CD4-positive, alpha-beta memory T cell (primary cell): ENCODE measurements around the gene PPP6R2. TPM values are rescaled to one million over a fixed set of nuclear protein-coding genes. Genes with fewer than 3 reads are reported as not detected.

Experiments used
- CTCF ChIA-PET: fragments of 350-600 bp; sonication (Branson Sonifier 250); formaldehyde crosslinking; loops from one replicate; lab custom pipeline; 2021; ENCODE audit warnings: inconsistent platforms; ENCODE audit not compliant: partially characterized antibody; lab: Charles Lee
- POLR2A ChIA-PET: fragments of 350-600 bp; sonication (Branson Sonifier 250); formaldehyde crosslinking; loops from one replicate; lab custom pipeline; 2021; ENCODE audit not compliant: partially characterized antibody; lab: Charles Lee
- DNase-seq, 5 donors: peaks; one replicate each; pipeline versions ENCODE4 v3.0.0 to v3.0.0-alpha.2; 2020 to 2022; ENCODE audit warnings: mixed read lengths in 1 of 5
- H3K27ac ChIP-seq: one replicate; pipeline ENCODE4 v1.7.0; 2013; ENCODE audit warnings: low read depth, low read length
- H3K27me3 ChIP-seq: 2 replicates; pipeline ENCODE4 v1.7.0; 2013; ENCODE audit warnings: mild to moderate bottlenecking, low read length, moderate library complexity; ENCODE audit not compliant: insufficient read depth
- H3K36me3 ChIP-seq: 2 replicates; pipeline ENCODE4 v1.7.0; 2013; ENCODE audit warnings: mild to moderate bottlenecking, low read length, moderate library complexity; ENCODE audit not compliant: insufficient read depth
- H3K4me1 ChIP-seq: 2 replicates; pipeline ENCODE4 v1.7.0; 2013; ENCODE audit warnings: mild to moderate bottlenecking, low read length, moderate library complexity; ENCODE audit not compliant: insufficient read depth
- H3K4me3 ChIP-seq, 2 donors: one replicate each; pipeline ENCODE4 v1.7.0; 2013; ENCODE audit warnings: low read length in 2 of 2, mild to moderate bottlenecking in 1 of 2
- H3K9me3 ChIP-seq, 2 donors: one replicate each; pipeline ENCODE4 v1.7.0; 2013; ENCODE audit warnings: low read length in 2 of 2, control low read depth in 1 of 2; ENCODE audit not compliant: control insufficient read depth in 1 of 2
- H3K27ac Mint-ChIP-seq, 7 donors: one replicate each; pipeline ENCODE4 v1.8.0; 2020 to 2021; ENCODE audit warnings: mixed read lengths in 7 of 7, mild to moderate bottlenecking in 6 of 7, inconsistent platforms in 3 of 7, moderate library complexity in 3 of 7
- H3K27me3 Mint-ChIP-seq, 2 donors: one replicate each; pipeline ENCODE4 v1.8.0; 2020 to 2021; ENCODE audit warnings: mixed read lengths in 2 of 2
- H3K36me3 Mint-ChIP-seq, 2 donors: one replicate each; pipeline ENCODE4 v1.8.0; 2020 to 2021; ENCODE audit warnings: mixed read lengths in 2 of 2, inconsistent platforms in 1 of 2, mild to moderate bottlenecking in 1 of 2
- H3K4me1 Mint-ChIP-seq, 4 donors: one replicate each; pipeline ENCODE4 v1.8.0; 2020 to 2021; ENCODE audit warnings: mixed read lengths in 4 of 4, mild to moderate bottlenecking in 1 of 4
- H3K4me3 Mint-ChIP-seq, 8 donors: one replicate each; pipeline ENCODE4 v1.8.0; 2020 to 2021; ENCODE audit warnings: mixed read lengths in 8 of 8, mild to moderate bottlenecking in 7 of 8, moderate library complexity in 6 of 8, inconsistent platforms in 3 of 8
- H3K9me3 Mint-ChIP-seq, 8 donors: one replicate each; pipeline ENCODE4 v1.8.0; 2020 to 2021; ENCODE audit warnings: mixed read lengths in 8 of 8, mild to moderate bottlenecking in 5 of 8, inconsistent platforms in 3 of 8, moderate library complexity in 1 of 8
- intact Hi-C: fragments of 100-400 bp; cut with micrococcal nuclease; formaldehyde crosslinking; loops from one replicate; pipeline ENCODE4 v1.15.1; 2023
- polyA plus RNA-seq, 2 donors: library from polyadenylated mRNA; unstranded; fragments of 300-500 nt; fragmentation: Illumina TruSeq; gene quantifications; one replicate each; pipeline ENCODE4 v1.2.3, GENCODE V29; 2021
- total RNA-seq, 2 experiments: library from RNA; stranded (reverse); gene quantifications; one replicate each; pipeline ENCODE4 v1.2.3, GENCODE V29; 2021

Gene PPP6R2
- total and polyA plus RNA-seq, 4 experiments from 2014 or later = 13.3 to 91.2 (median 53.9) TPM

GRCh38 chr22:50298266-50298637 lies 44.9 kb upstream of the PPP6R2 start:
- Histone ChIP-seq H3K27ac (no peak overlapping the region), H3K4me1 (no peaks in the 10 kb centered on the region), H3K36me3 (no peaks in the 10 kb centered on the region), H3K4me3 (no peak overlapping the region), H3K27me3 (no peaks in the 10 kb centered on the region), H3K9me3 (no peaks in the 10 kb centered on the region)
- no peaks in the 10 kb centered on the region for H3K4me1 Mint-ChIP-seq
- no peak for DNase-seq
- intact Hi-C loops = no loop called here
- no peaks in the 10 kb centered on the region for H3K36me3 Mint-ChIP-seq
- H3K27me3 Mint-ChIP-seq = peaks cover 5 to 10% of the 10 kb centered on the region in 2 donors
- no peak overlapping the region for H3K4me3 Mint-ChIP-seq
- H3K9me3 Mint-ChIP-seq = no peaks in the 10 kb centered on the region
- CTCF ChIA-PET = no interaction called here
- no peak overlapping the region for H3K27ac Mint-ChIP-seq
- POLR2A ChIA-PET = no interaction called here

DNA sequence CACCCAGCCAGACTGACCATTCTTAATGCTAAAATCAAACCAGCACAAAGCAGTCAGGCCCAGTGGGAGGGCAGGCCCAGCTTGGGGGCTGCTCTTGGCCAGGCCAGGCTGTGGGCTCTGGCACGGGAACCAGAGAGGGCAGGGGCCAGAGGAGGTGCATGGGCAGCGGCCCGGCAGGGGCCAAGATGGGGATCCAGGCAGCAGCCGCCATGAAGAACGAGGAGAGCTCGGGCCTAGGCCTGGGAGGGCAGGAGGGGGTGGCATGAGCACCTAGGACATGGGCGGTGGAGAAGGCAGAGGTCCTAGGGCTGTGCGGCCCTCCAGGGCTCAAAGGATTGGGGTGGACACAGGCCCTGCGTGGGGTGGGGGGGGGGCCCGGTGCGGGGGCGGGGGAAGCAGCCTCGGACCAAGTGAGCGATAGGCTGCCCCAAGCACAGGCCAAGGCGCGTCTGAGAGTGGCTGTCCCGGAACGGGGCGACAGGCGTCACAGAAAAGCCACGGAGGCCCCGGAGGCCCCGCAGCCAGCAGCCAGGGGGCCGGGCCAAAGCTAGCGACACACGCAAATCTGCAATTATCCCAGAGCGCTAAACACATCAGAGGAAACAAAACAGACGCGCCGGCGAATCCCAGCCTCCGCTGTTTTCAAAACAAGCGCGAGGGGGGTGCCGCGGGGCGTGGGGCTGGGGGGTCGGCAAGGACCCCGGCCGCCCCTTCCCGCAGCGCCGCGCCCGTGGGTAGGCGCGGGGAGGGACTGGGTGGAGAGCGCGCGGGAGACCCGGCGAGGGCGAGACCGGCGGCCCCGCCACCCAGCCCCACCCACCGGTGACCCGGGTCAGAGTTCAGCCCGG lies 44.0 kb upstream of the PPP6R2 start:
- Histone ChIP-seq H3K27ac (no peak overlapping the region), H3K4me1 (no peaks in the 10 kb centered on the region), H3K4me3 (no peak overlapping the region), H3K9me3 (no peaks in the 10 kb centered on the region), H3K27me3 (no peaks in the 10 kb centered on the region), H3K36me3 (no peaks in the 10 kb centered on the region)
- no peak for DNase-seq
- intact Hi-C loops = no loop called here
- POLR2A ChIA-PET = no interaction called here
- no peak overlapping the region for H3K27ac Mint-ChIP-seq
- H3K9me3 Mint-ChIP-seq = no peaks in the 10 kb centered on the region
- H3K4me3 Mint-ChIP-seq = no peak overlapping the region
- CTCF ChIA-PET = no interaction called here
- peaks cover 0 to 2% (median 0%) of the 10 kb centered on the region in 4 donors for H3K4me1 Mint-ChIP-seq
- H3K36me3 Mint-ChIP-seq = no peaks in the 10 kb centered on the region
- peaks cover 5 to 10% of the 10 kb centered on the region in 2 donors for H3K27me3 Mint-ChIP-seq

DNA sequence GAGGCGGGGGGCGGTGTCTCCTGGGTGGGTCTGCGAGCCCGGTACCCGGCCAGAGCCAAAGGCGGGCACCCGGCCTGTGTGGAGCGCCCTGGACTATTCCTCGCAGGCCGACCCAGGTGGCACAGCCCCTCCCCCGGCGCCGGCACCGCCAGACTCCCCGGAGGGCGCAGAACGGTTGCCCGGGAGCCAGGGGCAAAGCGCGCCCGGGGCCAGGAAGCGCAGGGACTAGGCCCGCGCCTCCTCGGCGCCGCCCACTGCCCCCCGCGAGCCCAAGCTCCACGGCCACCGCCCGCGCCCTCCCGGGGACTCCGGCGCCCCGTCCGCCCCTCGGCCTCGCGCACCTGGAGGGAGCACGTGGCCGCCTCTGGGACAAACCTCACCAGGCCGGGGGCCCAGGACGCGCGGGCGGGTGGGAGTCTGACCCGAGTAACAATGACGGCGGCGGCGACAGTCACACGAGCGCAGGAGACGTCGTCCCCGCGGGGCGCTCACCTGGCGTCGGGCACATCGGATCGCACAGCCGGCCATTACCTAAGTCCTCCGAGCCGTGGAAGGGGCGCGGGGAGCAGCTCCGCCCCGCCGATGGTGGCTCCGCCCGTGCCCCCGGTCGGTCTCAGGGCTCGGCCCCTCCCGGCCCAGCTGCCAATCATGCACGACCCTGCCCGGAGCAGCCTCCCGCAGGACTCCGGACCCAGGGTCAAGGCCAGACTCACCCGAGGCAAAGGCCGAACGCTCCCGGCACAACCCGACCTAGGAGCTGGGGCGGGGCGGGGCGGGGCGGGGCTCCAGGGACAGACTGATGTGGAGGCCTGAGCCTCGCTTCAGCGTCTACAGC lies 43.1 kb upstream of the PPP6R2 start:
- no peak for DNase-seq
- Mint-ChIP-seq H3K4me3 (no peak overlapping the region), H3K4me1 (peaks cover 0 to 4% (median 0%) of the 10 kb centered on the region in 4 donors), H3K27ac (no peak overlapping the region), H3K9me3 (no peaks in the 10 kb centered on the region), H3K27me3 (peaks cover 7 to 10% of the 10 kb centered on the region in 2 donors), H3K36me3 (no peaks in the 10 kb centered on the region)
- no peaks in the 10 kb centered on the region for H3K36me3 ChIP-seq
- no peak overlapping the region for H3K4me3 ChIP-seq
- no peaks in the 10 kb centered on the region for H3K27me3 ChIP-seq
- H3K4me1 ChIP-seq = no peaks in the 10 kb centered on the region
- no peak overlapping the region for H3K27ac ChIP-seq
- ChIA-PET POLR2A (no interaction called here), CTCF (no interaction called here)
- intact Hi-C loops = no loop called here
- H3K9me3 ChIP-seq = no peaks in the 10 kb centered on the region

DNA sequence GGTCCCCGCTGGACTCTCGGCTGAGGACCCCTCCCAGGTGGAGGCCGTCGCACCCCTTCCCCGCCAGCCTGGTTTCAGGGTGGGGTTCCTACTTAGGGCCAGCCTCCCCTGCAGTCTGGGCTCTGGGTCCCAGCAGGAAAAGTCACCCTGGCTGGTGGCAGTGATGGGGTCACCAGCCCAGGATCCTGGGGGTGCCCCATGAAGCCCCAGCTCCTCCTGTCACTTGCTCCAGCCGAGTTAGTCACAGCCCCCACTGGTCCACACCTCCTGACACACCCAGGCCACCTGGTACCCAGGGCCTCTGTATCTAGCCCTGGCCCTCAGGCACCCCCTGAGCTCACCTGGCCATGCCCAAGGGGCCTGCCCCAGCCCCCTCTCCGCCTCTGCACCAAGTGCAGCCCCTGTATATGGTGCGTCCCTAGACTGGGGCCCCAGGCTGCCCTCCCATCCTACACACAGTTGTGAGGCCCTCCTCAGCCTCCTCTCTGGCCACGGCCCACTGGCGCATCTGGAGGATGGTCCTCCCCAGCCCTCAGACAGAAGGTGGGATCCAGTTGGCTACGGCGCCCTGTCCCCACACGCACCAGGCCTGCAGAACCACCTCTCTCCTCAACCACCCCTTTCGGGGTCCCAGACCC lies 42.4 kb upstream of the PPP6R2 start:
- no peak overlapping the region for H3K4me3 ChIP-seq
- Mint-ChIP-seq H3K4me3 (no peak overlapping the region), H3K36me3 (no peaks in the 10 kb centered on the region), H3K27me3 (peaks cover 7 to 8% of the 10 kb centered on the region in 2 donors), H3K27ac (no peak overlapping the region), H3K4me1 (peaks cover 0 to 4% (median 0%) of the 10 kb centered on the region in 4 donors), H3K9me3 (no peaks in the 10 kb centered on the region)
- CTCF ChIA-PET = no interaction called here
- H3K9me3 ChIP-seq = no peaks in the 10 kb centered on the region
- no peaks in the 10 kb centered on the region for H3K4me1 ChIP-seq
- intact Hi-C loops = no loop called here
- POLR2A ChIA-PET = no interaction called here
- no peak for DNase-seq
- no peak overlapping the region for H3K27ac ChIP-seq
- no peaks in the 10 kb centered on the region for H3K36me3 ChIP-seq
- no peaks in the 10 kb centered on the region for H3K27me3 ChIP-seq

- Histone ChIP-seq H3K27ac (no peak overlapping the region), H3K36me3 (no peaks in the 10 kb centered on the region), H3K9me3 (no peaks in the 10 kb centered on the region), H3K4me3 (no peak overlapping the region), H3K27me3 (no peaks in the 10 kb centered on the region), H3K4me1 (peaks cover under 1% of the 10 kb centered on the region)
- DNase-seq = no peak
- POLR2A ChIA-PET = no interaction called here
- peaks cover 2 to 10% (median 4%) of the 10 kb centered on the region in 4 donors for H3K4me1 Mint-ChIP-seq
- CTCF ChIA-PET = no interaction called here
- H3K27me3 Mint-ChIP-seq = peaks cover 13 to 14% of the 10 kb centered on the region in 2 donors
- no peaks in the 10 kb centered on the region for H3K36me3 Mint-ChIP-seq
- no peaks in the 10 kb centered on the region for H3K9me3 Mint-ChIP-seq
- no peak overlapping the region for H3K4me3 Mint-ChIP-seq
- H3K27ac Mint-ChIP-seq = no peak overlapping the region
- intact Hi-C loops = no loop called here
Measured at GRCh38 chr22:50301581-50301991, 41.5 kb upstream of the PPP6R2 start.

GRCh38 chr22:50302041-50302541 lies 41.0 kb upstream of the PPP6R2 start:
- no peak for DNase-seq
- Mint-ChIP-seq H3K27ac (no peak overlapping the region), H3K36me3 (no peaks in the 10 kb centered on the region), H3K4me1 (peaks cover 2 to 10% (median 4%) of the 10 kb centered on the region in 4 donors), H3K27me3 (peaks cover 13 to 14% of the 10 kb centered on the region in 2 donors), H3K4me3 (no peak overlapping the region), H3K9me3 (no peaks in the 10 kb centered on the region)
- intact Hi-C loops = no loop called here
- ChIA-PET CTCF (interaction anchor here (1.3 kb wide), 1 partner anchor 40 kb away, joined by 3 read pairs; no protein-coding TSS in a partner anchor), POLR2A (interaction anchor here (1.4 kb wide), 1 partner anchor 12 kb away, joined by 4 read pairs; no protein-coding TSS in a partner anchor)
- H3K9me3 ChIP-seq = no peaks in the 10 kb centered on the region
- peaks cover 5% of the 10 kb centered on the region for H3K4me1 ChIP-seq
- no peaks in the 10 kb centered on the region for H3K27me3 ChIP-seq
- no peak overlapping the region for H3K27ac ChIP-seq
- H3K4me3 ChIP-seq = no peak overlapping the region
- no peaks in the 10 kb centered on the region for H3K36me3 ChIP-seq
